SK-N-SH treated with all-trans-retinoic acid at 6 μM for 48 hours (cell line): ENCODE data around the gene YPEL2.

Experiments
- ATAC-seq: fragments of 200-7000 bp; cut with Tn5 transposase; 3 replicates; pipeline ENCODE4 v1.9.1; 2020; ENCODE audit warnings: mild to moderate bottlenecking, moderate library complexity
- CSRNP3 ChIP-seq: fragments of 250-450 bp; sonication (Bioruptor Pico); IDR thresholded peaks from 2 replicates; pipeline ENCODE4 v1.5.1; 2021; ENCODE audit warnings: mild to moderate bottlenecking, moderate library complexity
- GLIS3 ChIP-seq: fragments of 250-450 bp; sonication (Bioruptor Pico); IDR thresholded peaks from 2 replicates; pipeline ENCODE4 v1.5.0; 2020; ENCODE audit warnings: mild to moderate bottlenecking, moderate library complexity
- ISL1 ChIP-seq: fragments of 250-450 bp; sonication (Bioruptor Pico); IDR thresholded peaks from 2 replicates; pipeline ENCODE4 v2.1.2; 2022; ENCODE audit warnings: mild to moderate bottlenecking, moderate library complexity
- OSR1 ChIP-seq: fragments of 250-450 bp; sonication (Bioruptor Pico); IDR thresholded peaks from 2 replicates; pipeline ENCODE4 v1.8.0; 2022; ENCODE audit warnings: moderate library complexity, mild to moderate bottlenecking, inconsistent platforms
- PATZ1 ChIP-seq: fragments of 250-450 bp; sonication (Bioruptor Pico); IDR thresholded peaks from 2 replicates; pipeline ENCODE4 v1.8.0; 2020; ENCODE audit warnings: mild to moderate bottlenecking, moderate library complexity, borderline replicate concordance
- POU6F1 ChIP-seq: fragments of 250-450 bp; sonication (Bioruptor Pico); IDR thresholded peaks from 2 replicates; pipeline ENCODE4 v1.8.0; 2021; ENCODE audit warnings: low read depth, mild to moderate bottlenecking, moderate library complexity, borderline replicate concordance
- PPARA ChIP-seq: fragments of 250-450 bp; sonication (Bioruptor Pico); IDR thresholded peaks from 2 replicates; pipeline ENCODE4 v1.5.0; 2020; ENCODE audit warnings: mild to moderate bottlenecking, borderline replicate concordance
- SNAI2 ChIP-seq: fragments of 250-450 bp; sonication (Bioruptor Pico); IDR thresholded peaks from 2 replicates; pipeline ENCODE4 v1.5.0; 2020; ENCODE audit warnings: mild to moderate bottlenecking, moderate library complexity
- TCF4 ChIP-seq: fragments of 250-450 bp; sonication (Bioruptor Pico); IDR thresholded peaks from 2 replicates; pipeline ENCODE4 v1.8.0; 2021; ENCODE audit warnings: mild to moderate bottlenecking, moderate library complexity, borderline replicate concordance
- TOX ChIP-seq: fragments of 250-450 bp; sonication (Bioruptor Pico); IDR thresholded peaks from 2 replicates; pipeline ENCODE4 v1.8.0; 2021; ENCODE audit warnings: mild to moderate bottlenecking, moderate library complexity, borderline replicate concordance
- TSHZ2 ChIP-seq: fragments of 250-450 bp; sonication (Bioruptor Pico); IDR thresholded peaks from 2 replicates; pipeline ENCODE4 v1.5.0; 2020; ENCODE audit warnings: mild to moderate bottlenecking, moderate library complexity
- ZFP3 ChIP-seq: fragments of 250-450 bp; sonication (Bioruptor Pico); IDR thresholded peaks from 2 replicates; pipeline ENCODE4 v1.5.0; 2020; ENCODE audit warnings: mild to moderate bottlenecking, moderate library complexity
- ZNF565 ChIP-seq: fragments of 450-650 bp; formaldehyde crosslinking; conservative IDR thresholded peaks from 2 replicates; pipeline ENCODE4 v1.5.0; 2020; ENCODE audit warnings: low read depth, mild to moderate bottlenecking, moderate library complexity

YPEL2 gene

GRCh38 chr17:59380474-59380873 lies 49.0 kb downstream of the YPEL2 start (continued):
- TF ChIP-seq TSHZ2 (CRISPR knock-in tag) (no peak), TOX (CRISPR knock-in tag) (no peak), PPARA (CRISPR knock-in tag) (no peak), CSRNP3 (CRISPR knock-in tag) (no peak), OSR1 (no peak)

GRCh38 chr17:59381716-59382570 lies 50.5 kb downstream of the YPEL2 start:
- TF ChIP-seq OSR1 (no peak), SNAI2 (CRISPR knock-in tag) (0 out of 2 replicates have a peak, but pooled peaks have one; percentile 19)
- ATAC-seq = no peak; the same call in 2 of the 3 replicates

DNA sequence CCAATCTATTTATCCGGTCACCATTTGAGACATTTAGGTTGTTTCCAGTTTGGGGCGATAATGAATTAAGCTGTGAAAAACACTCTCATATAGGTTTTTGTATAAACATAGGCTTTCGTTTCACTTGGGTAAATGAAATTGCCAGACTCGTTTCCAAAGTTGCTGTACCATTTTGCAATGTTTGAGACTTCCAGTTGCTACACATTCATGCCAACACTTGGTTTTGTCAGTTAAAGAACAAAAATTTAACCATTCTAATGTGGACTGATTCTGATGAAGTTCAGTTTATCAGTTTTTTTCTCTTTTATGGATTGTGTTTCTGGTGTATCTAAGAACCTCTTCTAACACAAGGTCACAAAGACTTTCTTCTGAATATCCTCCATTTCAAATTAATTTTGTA lies 52.4 kb downstream of the YPEL2 start:
- ATAC-seq = no peak
- TF ChIP-seq PPARA (CRISPR knock-in tag) (no peak), GLIS3 (CRISPR knock-in tag) (no peak)
- TF ChIP-seq, all 23 proteins: peak for 0

- peak; percentile 80 for ATAC-seq
Measured at GRCh38 chr17:59387351-59388068, 56.1 kb downstream of the YPEL2 start.

More at GRCh38 chr17:59387351-59388068, 56.1 kb downstream of the YPEL2 start:
- no peak for TF ChIP-seq ZFP3 (CRISPR knock-in tag)
- peak; percentile 56; the same call in 1 of the 2 replicates for TF ChIP-seq TCF4 (CRISPR knock-in tag)
- TF ChIP-seq SNAI2 (CRISPR knock-in tag) = 0 out of 2 replicates have a peak, but pooled peaks have one; percentile 14
- TF ChIP-seq POU6F1 (CRISPR knock-in tag) = no peak
- no peak for TF ChIP-seq ZNF565 (CRISPR knock-in tag)
- TF ChIP-seq PATZ1 (CRISPR knock-in tag) = no peak
- TF ChIP-seq OSR1 = no peak
- TF ChIP-seq ISL1 (CRISPR knock-in tag) = no peak
- peak; percentile 49; the same call in 1 of the 2 replicates for TF ChIP-seq TSHZ2 (CRISPR knock-in tag)
